ENCODE results near the gene PAK4.

The PAK4 gene

DNA sequence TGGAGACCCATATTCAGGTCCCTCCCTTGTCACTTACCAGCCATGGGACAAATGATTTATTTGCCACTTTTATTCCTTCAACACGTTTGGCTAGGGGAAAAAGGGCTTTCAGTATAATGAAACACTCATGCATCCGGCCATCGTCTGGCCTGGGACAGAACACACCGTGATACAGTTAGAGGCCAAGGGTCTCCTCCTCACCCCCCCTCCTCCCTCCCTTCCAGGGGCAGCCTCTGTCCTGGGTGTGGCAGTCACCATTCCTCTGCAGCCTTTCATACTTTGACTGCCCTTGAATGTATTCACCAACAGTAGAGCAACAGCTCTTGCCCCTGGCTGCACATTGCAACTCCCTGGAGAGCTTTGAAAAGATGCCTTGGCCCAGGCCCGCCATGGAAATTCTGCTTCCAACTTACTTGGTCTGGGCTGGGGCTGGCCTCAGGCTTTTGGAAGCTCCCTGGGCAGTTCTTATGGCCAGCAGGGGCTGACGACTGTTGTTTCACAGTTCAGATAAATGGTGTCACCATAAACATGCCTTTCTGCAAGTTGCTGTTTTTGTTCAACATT lies 3.0 kb downstream of the PAK4 start:
- H3K9me3 ChIP-seq (ENCODE audit: control extremely low read depth in 1 of 5, control insufficient read depth in 4 of 5, insufficient read depth in 2 of 5, low read depth in 1 of 5, low read length in 4 of 5) = no peaks in the 10 kb centered on the region
- peaks cover 4 to 50% (median 31%) of the 10 kb centered on the region in 4 experiments for H3K4me1 ChIP-seq (ENCODE audit: control extremely low read depth in 1 of 4, control insufficient read depth in 4 of 4, insufficient read depth in 4 of 4, low read length in 3 of 4)
- WGBS (ENCODE audit: insufficient coverage) = 90% methylated on average over 5 of the region's 6 CpGs
- H3K27me3 ChIP-seq (replicated peaks in 2 of 5; ENCODE audit: control insufficient read depth in 4 of 5, insufficient read depth in 5 of 5, low read length in 4 of 5) = no peaks in the 10 kb centered on the region
- DNase-seq = no peak
- no peak overlapping the region for H3K4me3 ChIP-seq (ENCODE audit: control insufficient read depth in 1 of 7, extremely low read depth in 1 of 7, insufficient read depth in 4 of 7, low read depth in 2 of 7, low read length in 6 of 7)
- no peaks in the 10 kb centered on the region for H3K36me3 ChIP-seq (ENCODE audit: control insufficient read depth in 4 of 4, insufficient read depth in 4 of 4, low read length in 3 of 4)
- H3K27ac ChIP-seq (ENCODE audit: insufficient read depth in 1 of 2, low read depth in 1 of 2, low read length in 2 of 2, poor library complexity in 1 of 2, severe bottlenecking in 2 of 2) = no peak overlapping the region
- CTCF ChIA-PET = interaction anchor here (1.1 to 1.5 kb wide), 3 partner anchors 10 to 204 kb away, joined by 3 to 8 read pairs (median 5); no protein-coding TSS in a partner anchor
- POLR2A ChIA-PET = no interaction called here

DNA sequence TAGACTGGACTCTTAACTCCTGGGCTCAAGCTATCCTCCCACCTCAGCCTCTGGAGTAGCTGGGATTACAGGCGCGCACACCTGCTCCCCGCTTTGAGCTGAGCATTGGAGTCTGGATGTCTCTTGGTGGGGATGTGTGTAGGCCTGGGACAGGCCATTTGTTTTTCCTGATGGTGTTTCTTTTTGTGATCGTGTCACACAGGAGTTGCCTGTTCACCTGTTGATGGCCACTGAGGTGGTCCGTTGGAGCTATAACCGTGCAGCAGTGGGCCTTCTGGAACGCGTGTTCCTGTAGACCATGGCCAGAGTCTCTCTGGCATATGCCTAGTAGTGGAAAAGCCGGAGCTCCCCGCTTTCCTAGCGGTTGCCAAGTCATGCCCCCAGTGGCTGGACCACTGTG lies 3.5 kb downstream of the PAK4 start:
- H3K27ac ChIP-seq (ENCODE audit: insufficient read depth in 1 of 2, low read depth in 1 of 2, low read length in 2 of 2, poor library complexity in 1 of 2, severe bottlenecking in 2 of 2) = no peak overlapping the region
- no peaks in the 10 kb centered on the region for H3K9me3 ChIP-seq (ENCODE audit: control extremely low read depth in 1 of 5, control insufficient read depth in 4 of 5, insufficient read depth in 2 of 5, low read depth in 1 of 5, low read length in 4 of 5)
- POLR2A ChIA-PET = no interaction called here
- 94% methylated on average over 11 of the region's 11 CpGs for WGBS (ENCODE audit: insufficient coverage)
- H3K4me1 ChIP-seq (ENCODE audit: control extremely low read depth in 1 of 4, control insufficient read depth in 4 of 4, insufficient read depth in 4 of 4, low read length in 3 of 4) = peaks cover 4 to 54% (median 34%) of the 10 kb centered on the region in 4 experiments
- no peak for DNase-seq
- H3K27me3 ChIP-seq (replicated peaks in 2 of 5; ENCODE audit: control insufficient read depth in 4 of 5, insufficient read depth in 5 of 5, low read length in 4 of 5) = no peaks in the 10 kb centered on the region
- H3K4me3 ChIP-seq (ENCODE audit: control insufficient read depth in 1 of 7, extremely low read depth in 1 of 7, insufficient read depth in 4 of 7, low read depth in 2 of 7, low read length in 6 of 7) = no peak overlapping the region
- CTCF ChIA-PET = interaction anchor here (1.5 kb wide), 2 partner anchors 16 to 203 kb away, joined by 5 to 8 read pairs; no protein-coding TSS in a partner anchor
- H3K36me3 ChIP-seq (ENCODE audit: control insufficient read depth in 4 of 4, insufficient read depth in 4 of 4, low read length in 3 of 4) = no peaks in the 10 kb centered on the region

DNA sequence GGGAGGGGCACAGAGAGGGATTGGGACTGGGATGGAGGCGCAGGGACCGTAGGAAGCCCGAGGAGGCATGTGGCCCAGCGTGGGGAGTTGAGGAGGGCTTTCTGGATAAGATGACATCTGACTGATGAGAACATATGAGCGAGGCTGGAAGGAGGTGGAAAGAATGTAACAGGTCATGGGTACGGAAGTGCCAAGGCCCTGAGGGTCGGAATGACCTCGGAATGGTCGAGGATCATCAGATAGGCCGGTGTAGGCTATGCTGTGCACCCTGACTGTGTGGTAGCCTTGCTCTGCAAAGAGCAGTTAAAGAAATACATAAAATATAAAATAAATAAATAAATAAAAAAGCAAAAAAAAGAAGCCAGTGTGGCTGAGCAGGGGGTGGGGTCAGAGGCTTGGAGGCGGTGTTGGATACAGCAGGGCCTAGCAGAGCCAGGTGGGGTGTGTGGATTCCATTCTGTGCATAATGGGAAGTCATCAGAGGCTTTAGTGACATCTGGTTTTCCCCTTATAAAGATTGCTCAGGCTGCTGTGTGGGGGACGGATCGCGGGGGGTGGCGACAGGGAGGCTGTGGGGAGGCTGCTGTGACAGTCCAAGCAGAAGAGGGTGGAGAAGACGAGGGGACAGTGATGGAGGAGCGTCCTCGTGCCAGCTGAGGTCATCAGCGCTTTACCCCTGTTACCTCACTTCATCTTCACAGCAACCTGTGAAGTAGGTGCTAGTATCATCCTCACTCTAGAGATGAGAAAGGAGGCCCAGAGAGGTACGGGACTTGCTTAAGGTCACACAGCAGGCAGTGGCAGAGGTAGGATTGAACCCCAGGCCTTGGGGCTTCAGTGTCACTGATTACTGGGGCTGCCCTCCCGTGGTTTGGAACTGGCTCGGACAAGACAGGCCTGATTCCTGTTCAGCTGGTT lies 5.0 kb downstream of the PAK4 start:
- Histone ChIP-seq H3K4me3 (ENCODE audit: control insufficient read depth in 1 of 7, extremely low read depth in 1 of 7, insufficient read depth in 4 of 7, low read depth in 2 of 7, low read length in 6 of 7) (no peak overlapping the region), H3K27ac (ENCODE audit: insufficient read depth in 1 of 2, low read depth in 1 of 2, low read length in 2 of 2, poor library complexity in 1 of 2, severe bottlenecking in 2 of 2) (no peak overlapping the region), H3K36me3 (ENCODE audit: control insufficient read depth in 4 of 4, insufficient read depth in 4 of 4, low read length in 3 of 4) (no peaks in the 10 kb centered on the region), H3K9me3 (ENCODE audit: control extremely low read depth in 1 of 5, control insufficient read depth in 4 of 5, insufficient read depth in 2 of 5, low read depth in 1 of 5, low read length in 4 of 5) (no peaks in the 10 kb centered on the region), H3K4me1 (ENCODE audit: control extremely low read depth in 1 of 4, control insufficient read depth in 4 of 4, insufficient read depth in 4 of 4, low read length in 3 of 4) (peaks cover 0 to 47% (median 34%) of the 10 kb centered on the region in 4 experiments), H3K27me3 (replicated peaks in 2 of 5; ENCODE audit: control insufficient read depth in 4 of 5, insufficient read depth in 5 of 5, low read length in 4 of 5) (no peaks in the 10 kb centered on the region)
- ChIA-PET POLR2A (no interaction called here), CTCF (interaction anchor here (1.5 kb wide), 1 partner anchor 202 kb away, joined by 5 read pairs; no protein-coding TSS in a partner anchor)
- peak; percentile 16 to 73 (median 68) for DNase-seq
- WGBS (ENCODE audit: insufficient coverage) = 71% methylated on average over 19 of the region's 22 CpGs

DNA sequence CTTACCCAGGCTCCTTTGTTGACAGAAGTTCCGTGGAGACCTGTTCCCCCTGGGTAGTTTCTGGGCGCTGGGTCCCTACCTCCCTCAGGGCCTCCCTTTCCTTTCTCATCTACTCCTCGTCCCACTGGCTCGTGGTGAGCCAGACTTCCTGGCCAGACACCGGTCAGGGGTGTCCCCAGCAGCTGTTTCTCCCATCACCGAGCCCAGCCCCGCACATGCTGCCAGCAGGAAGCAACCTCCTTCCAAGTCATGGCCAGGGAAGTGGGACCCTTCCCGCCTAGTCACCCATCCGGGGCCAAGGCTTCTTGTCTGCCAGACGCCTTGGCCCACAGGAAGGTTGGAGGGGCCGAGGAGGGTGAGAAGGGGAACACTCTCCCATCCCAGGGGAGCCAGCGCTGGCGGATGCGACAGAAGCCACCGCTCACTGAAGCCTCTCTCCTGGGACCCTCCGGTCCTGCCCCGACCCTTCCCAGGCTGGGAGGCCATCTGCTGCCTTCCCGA lies 5.7 kb downstream of the PAK4 start:
- no peak overlapping the region for H3K27ac ChIP-seq (ENCODE audit: insufficient read depth in 1 of 2, low read depth in 1 of 2, low read length in 2 of 2, poor library complexity in 1 of 2, severe bottlenecking in 2 of 2)
- CTCF ChIA-PET = no interaction called here
- POLR2A ChIA-PET = no interaction called here
- no peaks in the 10 kb centered on the region for H3K36me3 ChIP-seq (ENCODE audit: control insufficient read depth in 4 of 4, insufficient read depth in 4 of 4, low read length in 3 of 4)
- no peak for DNase-seq
- peaks cover 0 to 43% (median 30%) of the 10 kb centered on the region in 4 experiments for H3K4me1 ChIP-seq (ENCODE audit: control extremely low read depth in 1 of 4, control insufficient read depth in 4 of 4, insufficient read depth in 4 of 4, low read length in 3 of 4)
- WGBS (ENCODE audit: insufficient coverage) = 41% methylated on average over 16 of the region's 18 CpGs
- no peaks in the 10 kb centered on the region for H3K9me3 ChIP-seq (ENCODE audit: control extremely low read depth in 1 of 5, control insufficient read depth in 4 of 5, insufficient read depth in 2 of 5, low read depth in 1 of 5, low read length in 4 of 5)
- H3K27me3 ChIP-seq (replicated peaks in 2 of 5; ENCODE audit: control insufficient read depth in 4 of 5, insufficient read depth in 5 of 5, low read length in 4 of 5) = no peaks in the 10 kb centered on the region
- H3K4me3 ChIP-seq (ENCODE audit: control insufficient read depth in 1 of 7, extremely low read depth in 1 of 7, insufficient read depth in 4 of 7, low read depth in 2 of 7, low read length in 6 of 7) = peak overlapping the region in 1 of 7 experiments; percentile 8

DNA sequence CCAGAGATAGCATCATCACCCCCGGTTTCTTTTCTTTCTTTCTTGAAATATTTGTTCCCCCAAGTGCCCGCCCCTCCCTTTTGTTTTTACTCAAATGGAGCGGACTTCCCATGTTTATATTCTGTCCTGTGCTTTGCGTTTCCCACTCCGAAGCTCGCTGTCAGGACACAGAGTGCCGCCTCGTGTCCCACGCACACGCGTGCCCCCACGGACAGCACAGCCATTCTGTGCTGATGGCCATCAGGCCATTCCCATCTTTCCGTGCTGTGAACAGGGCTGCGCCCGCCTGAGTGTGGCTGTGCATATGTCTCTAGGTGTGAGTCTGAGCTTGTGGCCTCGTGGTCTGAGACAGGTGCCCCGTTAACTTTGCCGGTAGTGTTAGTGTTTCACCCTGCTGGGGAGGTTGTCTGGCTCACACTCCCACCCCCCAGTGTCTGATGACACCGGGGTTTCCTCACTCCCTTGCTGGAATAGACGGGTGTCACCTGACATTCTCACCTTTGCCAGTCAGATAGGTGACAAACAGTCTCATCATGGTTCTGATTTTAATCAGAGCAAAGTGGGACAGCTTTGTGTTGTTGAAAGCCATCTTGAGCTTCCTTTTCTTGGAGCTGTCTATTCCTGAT lies 6.9 kb downstream of the PAK4 start:
- CTCF ChIA-PET = interaction anchor here (1.0 to 2.2 kb wide), 4 partner anchors 13 to 171 kb away, joined by 3 to 13 read pairs (median 4); no protein-coding TSS in a partner anchor
- no peak overlapping the region for H3K4me3 ChIP-seq (ENCODE audit: control insufficient read depth in 1 of 7, extremely low read depth in 1 of 7, insufficient read depth in 4 of 7, low read depth in 2 of 7, low read length in 6 of 7)
- DNase-seq = no peak
- no peaks in the 10 kb centered on the region for H3K9me3 ChIP-seq (ENCODE audit: control extremely low read depth in 1 of 5, control insufficient read depth in 4 of 5, insufficient read depth in 2 of 5, low read depth in 1 of 5, low read length in 4 of 5)
- H3K36me3 ChIP-seq (ENCODE audit: control insufficient read depth in 4 of 4, insufficient read depth in 4 of 4, low read length in 3 of 4) = no peaks in the 10 kb centered on the region
- POLR2A ChIA-PET = no interaction called here
- WGBS (ENCODE audit: insufficient coverage) = 96% methylated on average over 16 of the region's 20 CpGs
- no peak overlapping the region for H3K27ac ChIP-seq (ENCODE audit: insufficient read depth in 1 of 2, low read depth in 1 of 2, low read length in 2 of 2, poor library complexity in 1 of 2, severe bottlenecking in 2 of 2)
- no peaks in the 10 kb centered on the region for H3K27me3 ChIP-seq (replicated peaks in 2 of 5; ENCODE audit: control insufficient read depth in 4 of 5, insufficient read depth in 5 of 5, low read length in 4 of 5)
- H3K4me1 ChIP-seq (ENCODE audit: control extremely low read depth in 1 of 4, control insufficient read depth in 4 of 4, insufficient read depth in 4 of 4, low read length in 3 of 4) = peaks cover 0 to 33% (median 21%) of the 10 kb centered on the region in 4 experiments

DNA sequence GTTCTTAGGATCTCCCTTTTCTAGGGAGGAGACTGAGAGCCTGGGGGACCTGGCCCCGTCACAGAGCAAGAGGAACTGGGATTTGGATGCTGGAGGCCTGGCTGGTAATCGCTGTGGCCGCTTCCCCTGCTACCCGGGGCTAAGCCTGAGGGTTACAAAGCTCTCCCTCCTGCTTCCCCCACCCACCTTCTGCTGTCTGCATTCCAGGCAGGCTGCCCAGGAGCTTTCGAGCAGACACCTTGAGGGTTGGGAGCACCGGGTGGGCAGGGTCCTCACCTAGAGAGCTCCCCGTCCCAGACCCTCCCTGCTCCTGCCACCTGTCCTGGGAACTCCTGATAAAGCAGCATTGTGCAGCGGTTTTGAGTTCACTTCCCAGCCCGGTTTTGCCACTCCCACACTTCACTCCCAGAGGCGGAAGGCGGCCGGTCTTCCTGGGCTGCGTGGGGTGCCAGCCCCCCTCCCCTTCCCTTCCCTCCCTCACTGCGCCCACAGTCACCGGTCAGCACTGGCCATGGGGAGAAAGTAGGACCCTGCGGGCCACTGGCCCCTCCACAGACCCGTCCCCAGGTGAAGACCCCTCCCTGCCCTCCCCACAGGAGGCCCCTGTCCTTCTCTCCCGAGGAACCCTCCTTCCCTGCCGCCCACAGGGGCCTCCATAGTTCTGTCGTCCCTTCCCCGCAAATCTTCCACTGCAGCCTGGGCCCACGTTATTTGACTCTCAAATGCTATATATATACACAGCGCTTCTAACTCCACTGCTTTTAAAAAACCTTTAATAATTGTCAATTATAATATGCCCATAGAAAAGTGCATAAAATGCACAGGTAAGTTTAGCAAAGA lies 8.1 kb downstream of the PAK4 start:
- Histone ChIP-seq H3K27me3 (replicated peaks in 2 of 5; ENCODE audit: control insufficient read depth in 4 of 5, insufficient read depth in 5 of 5, low read length in 4 of 5) (no peaks in the 10 kb centered on the region), H3K4me3 (ENCODE audit: control insufficient read depth in 1 of 7, extremely low read depth in 1 of 7, insufficient read depth in 4 of 7, low read depth in 2 of 7, low read length in 6 of 7) (peak overlapping the region in 2 of 7 experiments; percentile 29 to 36), H3K36me3 (ENCODE audit: control insufficient read depth in 4 of 4, insufficient read depth in 4 of 4, low read length in 3 of 4) (no peaks in the 10 kb centered on the region), H3K27ac (ENCODE audit: insufficient read depth in 1 of 2, low read depth in 1 of 2, low read length in 2 of 2, poor library complexity in 1 of 2, severe bottlenecking in 2 of 2) (no peak overlapping the region), H3K9me3 (ENCODE audit: control extremely low read depth in 1 of 5, control insufficient read depth in 4 of 5, insufficient read depth in 2 of 5, low read depth in 1 of 5, low read length in 4 of 5) (no peaks in the 10 kb centered on the region), H3K4me1 (ENCODE audit: control extremely low read depth in 1 of 4, control insufficient read depth in 4 of 4, insufficient read depth in 4 of 4, low read length in 3 of 4) (peaks cover 0 to 33% (median 21%) of the 10 kb centered on the region in 4 experiments)
- CTCF ChIA-PET = interaction anchor here (1.0 to 2.2 kb wide), 3 partner anchors 12 to 16 kb away, joined by 3 to 13 read pairs (median 4); no protein-coding TSS in a partner anchor
- DNase-seq = no peak
- POLR2A ChIA-PET = no interaction called here
- WGBS (ENCODE audit: insufficient coverage) = 25% methylated on average over 13 of the region's 23 CpGs

Measured in common myeloid progenitor, CD34-positive (primary cell).